Subcutaneous adipose tissue (tissue), 4 donors: ENCODE data around the gene RAF1. TPM values are rescaled to one million over a fixed set of nuclear protein-coding genes. Genes with fewer than 3 reads are reported as not detected.

Experiments used
- total RNA-seq, 4 donors: library from RNA; depleted of rRNA; stranded (reverse); fragments of >200 nt; gene quantifications; one replicate each; pipeline ENCODE4 v1.1.0, GENCODE V29; 2016
- TF ChIP-seq, protein P1 (sequence below): fragments of 450-650 bp; IDR thresholded peaks from one replicate; pipeline ENCODE4 v1.5.1; 2016; ENCODE audit warnings: low read depth, mild to moderate bottlenecking, control low read depth, antibody characterized with exemption, moderate library complexity

RAF1 gene
- total RNA-seq, 4 donors from 2014 or later: 81.1 to 104 (median 91.9) TPM

DNA sequence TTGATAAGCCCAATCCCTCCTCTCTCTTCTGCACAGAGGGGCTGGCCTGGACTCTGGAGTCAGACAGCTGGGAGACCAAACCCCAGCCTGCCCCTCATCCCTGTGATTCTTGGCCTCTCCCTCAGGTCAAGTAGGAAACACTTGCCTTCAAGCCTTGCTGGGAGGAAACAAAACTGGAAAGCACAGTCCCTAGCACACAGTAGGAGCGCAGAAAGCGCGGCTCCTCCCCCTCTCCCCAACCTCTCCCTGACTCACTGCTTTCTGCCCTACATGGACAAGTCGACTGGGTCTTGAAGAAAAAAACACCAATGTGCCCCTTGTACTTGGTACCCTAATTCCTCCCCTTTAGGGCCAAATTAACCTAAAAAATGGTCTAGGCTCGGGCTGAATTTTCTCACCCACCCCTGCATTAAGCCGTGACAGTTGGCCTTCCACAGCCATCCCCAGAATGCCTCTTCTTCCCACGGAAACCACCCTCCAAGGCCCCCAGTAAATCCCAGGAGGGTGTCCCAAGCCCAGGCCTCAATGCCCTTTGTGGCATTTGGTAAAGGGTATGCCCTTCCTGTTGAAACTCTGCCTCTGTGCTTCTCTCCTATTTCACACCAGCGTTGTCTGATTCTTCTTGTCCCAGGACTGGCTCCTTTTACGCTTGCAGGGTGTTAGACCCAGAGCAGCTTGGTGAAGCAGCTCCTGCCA, 11.3 kb upstream of the RAF1 start:
- TF ChIP-seq, protein P1, sequence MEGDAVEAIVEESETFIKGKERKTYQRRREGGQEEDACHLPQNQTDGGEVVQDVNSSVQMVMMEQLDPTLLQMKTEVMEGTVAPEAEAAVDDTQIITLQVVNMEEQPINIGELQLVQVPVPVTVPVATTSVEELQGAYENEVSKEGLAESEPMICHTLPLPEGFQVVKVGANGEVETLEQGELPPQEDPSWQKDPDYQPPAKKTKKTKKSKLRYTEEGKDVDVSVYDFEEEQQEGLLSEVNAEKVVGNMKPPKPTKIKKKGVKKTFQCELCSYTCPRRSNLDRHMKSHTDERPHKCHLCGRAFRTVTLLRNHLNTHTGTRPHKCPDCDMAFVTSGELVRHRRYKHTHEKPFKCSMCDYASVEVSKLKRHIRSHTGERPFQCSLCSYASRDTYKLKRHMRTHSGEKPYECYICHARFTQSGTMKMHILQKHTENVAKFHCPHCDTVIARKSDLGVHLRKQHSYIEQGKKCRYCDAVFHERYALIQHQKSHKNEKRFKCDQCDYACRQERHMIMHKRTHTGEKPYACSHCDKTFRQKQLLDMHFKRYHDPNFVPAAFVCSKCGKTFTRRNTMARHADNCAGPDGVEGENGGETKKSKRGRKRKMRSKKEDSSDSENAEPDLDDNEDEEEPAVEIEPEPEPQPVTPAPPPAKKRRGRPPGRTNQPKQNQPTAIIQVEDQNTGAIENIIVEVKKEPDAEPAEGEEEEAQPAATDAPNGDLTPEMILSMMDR: no peak

DNA sequence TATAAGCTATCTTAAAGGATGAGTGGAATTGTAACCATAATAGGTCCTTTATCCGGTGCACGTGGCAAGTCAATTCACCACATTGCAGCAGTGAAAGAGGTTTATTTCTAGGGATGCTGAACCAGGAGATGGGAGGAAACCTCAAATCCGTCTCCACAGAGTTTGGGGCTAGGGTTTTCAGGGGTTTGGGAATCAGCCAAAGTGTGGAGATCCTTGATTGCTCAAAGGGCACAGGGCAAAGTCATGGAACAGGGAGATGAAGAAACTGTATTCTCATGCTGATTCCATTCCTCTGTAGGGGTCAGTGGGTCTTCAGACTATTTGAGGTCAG, 7.2 kb upstream of the RAF1 start:
- TF ChIP-seq, protein P1: no peak

DNA sequence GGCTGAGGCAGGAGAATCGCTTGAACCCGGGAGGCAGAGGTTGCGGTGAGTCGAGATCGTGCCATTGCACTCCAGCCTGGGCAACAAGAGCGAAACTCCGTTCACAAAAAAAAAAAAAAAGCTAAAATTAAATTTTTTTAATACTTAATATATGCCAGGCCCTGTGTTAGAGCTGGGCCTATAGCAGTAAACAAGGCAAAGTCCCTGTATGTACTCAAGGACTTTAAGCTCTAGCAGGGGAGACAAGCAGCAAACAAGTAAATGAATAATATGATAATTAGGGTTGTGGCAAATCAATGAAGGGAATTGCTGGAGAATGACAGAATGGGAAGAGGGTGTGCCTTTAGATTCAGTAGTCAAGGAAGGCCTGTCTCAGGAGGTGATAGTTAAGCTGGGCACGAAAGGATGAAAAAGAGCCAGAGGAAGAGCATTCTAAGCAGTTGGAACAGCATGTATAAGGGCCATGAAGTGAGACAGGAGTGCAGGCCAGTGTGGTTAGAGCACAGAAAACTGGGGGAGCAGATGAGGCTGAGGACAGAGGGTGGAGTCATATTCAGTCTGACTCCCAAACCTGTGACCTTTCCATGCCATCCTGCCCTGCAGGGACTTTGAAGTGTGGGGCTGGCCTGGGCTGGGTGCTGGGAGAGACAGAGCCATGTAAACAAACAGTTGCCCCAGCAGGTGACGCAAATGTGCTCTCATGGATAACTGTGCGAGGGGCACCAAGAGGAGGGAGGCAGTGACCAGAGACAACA, 6.6 kb upstream of the RAF1 start:
- TF ChIP-seq, protein P1: no peak

DNA sequence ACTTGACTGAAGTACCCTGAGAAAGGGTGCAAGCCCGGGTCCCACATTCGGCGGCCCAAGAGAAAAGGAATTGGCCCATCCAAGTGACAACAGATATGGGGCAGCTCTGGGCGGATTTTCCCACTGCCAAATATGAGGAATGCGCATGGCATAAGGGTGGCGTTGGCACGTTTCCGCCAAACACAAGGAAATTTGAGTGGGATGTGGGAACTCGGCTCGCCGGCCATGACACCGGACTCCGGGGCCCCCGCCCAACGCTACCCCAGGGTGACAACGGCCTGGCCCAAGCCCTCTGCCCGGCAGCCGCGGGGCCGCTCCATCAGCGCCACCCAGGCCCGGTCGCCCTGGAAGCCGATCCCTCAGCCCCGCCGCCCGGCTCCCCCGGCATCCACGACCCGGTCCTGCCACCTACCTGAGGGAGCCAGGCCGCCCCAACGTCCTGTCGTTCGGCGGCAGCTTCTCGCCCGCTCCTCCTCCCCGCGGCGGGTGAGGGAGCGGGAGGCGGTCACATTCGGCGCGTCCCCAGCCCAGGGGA, 449 bp downstream of the RAF1 start:
- TF ChIP-seq, protein P1: no peak

DNA sequence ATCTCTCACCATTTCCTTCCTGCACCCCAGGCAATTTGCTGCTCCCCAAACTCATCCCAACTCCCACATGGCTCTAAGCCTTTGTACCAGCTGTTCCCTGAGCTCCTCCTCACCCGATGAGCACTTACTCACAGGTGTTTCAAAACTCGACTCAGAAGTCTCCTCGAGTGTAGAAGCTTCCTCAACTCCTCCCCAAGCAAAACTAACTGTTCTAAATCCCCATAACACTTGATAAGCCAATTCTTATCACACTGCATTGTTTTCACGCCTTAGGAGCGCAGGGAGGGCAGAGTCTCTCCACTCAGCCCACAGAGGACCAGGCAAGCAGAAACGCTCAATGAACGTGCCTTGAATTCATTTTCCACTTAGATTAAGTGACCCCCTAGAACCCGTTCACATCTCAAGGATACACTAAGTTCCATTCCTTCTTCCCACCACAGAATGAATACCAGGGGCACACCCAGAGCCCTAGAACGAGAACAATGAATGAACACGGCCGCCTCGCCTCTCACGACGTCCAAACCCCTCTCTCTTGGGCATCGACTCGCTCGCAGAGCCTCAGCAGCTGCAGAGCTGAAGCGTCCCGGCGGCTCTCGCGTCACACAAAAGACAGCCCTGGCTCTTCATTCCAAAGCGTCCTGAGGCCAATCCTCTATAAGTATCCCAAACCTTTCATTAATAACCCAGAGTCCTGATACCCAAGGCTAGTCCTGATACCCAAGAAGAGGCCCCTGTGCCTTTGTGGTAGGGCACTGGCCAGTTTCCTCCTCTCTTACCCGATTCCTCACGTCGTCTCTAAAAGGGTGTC, 1.1 kb downstream of the RAF1 start:
- TF ChIP-seq, protein P1: no peak

DNA sequence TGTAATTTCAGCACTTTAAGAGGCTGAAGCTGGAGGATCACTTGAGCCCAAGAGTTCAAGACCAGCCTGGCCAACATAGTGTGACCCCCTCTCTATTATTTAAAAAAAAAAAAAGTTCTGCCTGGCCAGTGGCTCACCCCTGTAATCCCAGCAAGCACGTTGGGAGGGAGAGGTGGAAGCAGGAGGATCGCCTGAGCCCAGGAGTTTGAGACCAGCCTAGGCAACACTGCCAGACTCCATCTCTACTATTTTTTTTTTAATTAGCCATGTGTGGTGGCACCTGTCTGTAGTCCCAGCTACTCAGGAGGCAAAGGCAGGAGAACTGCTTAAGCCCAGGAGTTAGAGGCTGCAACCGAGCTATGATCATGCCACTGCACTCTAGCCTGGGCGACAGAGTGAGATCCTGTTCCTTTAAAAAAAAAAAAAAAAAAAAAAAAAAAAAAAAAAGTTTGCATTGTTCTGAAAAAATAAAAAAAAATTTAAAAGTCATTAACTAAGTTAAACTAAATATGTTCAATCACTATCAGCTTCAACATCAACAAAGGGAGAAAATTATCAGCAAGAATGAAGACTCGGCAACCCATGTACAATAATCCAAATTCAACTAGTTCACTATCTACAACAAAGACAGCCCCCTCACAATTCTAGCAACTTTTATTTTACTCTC, 1.9 kb downstream of the RAF1 start:
- TF ChIP-seq, protein P1: no peak
